Fibroblast of villous mesenchyme (primary cell): Measurements from ENCODE around the gene CCDC148. TPM values are rescaled to one million over a fixed set of nuclear protein-coding genes. Genes with fewer than 3 reads are reported as not detected.

Experiments
- DNase-seq: peaks from one replicate; pipeline ENCODE4 v3.0.0-alpha.2; 2010; ENCODE audit warnings: low read depth
- H3K4me3 ChIP-seq: 2 replicates; pipeline ENCODE4 v1.5.1; 2011; ENCODE audit warnings: low read depth, mild to moderate bottlenecking, low read length
- CTCF ChIP-seq: IDR thresholded peaks from 2 replicates; pipeline ENCODE4 v1.5.1; 2012; ENCODE audit warnings: low read depth, mild to moderate bottlenecking, low read length; ENCODE audit not compliant: insufficient read depth
- total RNA-seq: library from RNA; depleted of rRNA; stranded (reverse); fragments of >200 nt; gene quantifications from 2 replicates; pipeline ENCODE4 v1.2.3, GENCODE V29; 2012

Gene CCDC148
- total RNA-seq, 1 donor, result 2.6 TPM

- no peak overlapping the region for H3K4me3 ChIP-seq
- no peak for TF ChIP-seq CTCF
- no peak for DNase-seq
Observed at GRCh38 chr2:158174956-158175355, 281.6 kb downstream of the CCDC148 start.

GRCh38 chr2:158174495-158174894 lies 282.1 kb downstream of the CCDC148 start:
- TF ChIP-seq CTCF, result no peak
- H3K4me3 ChIP-seq, result no peak overlapping the region
- DNase-seq, result no peak

GRCh38 chr2:158172719-158173118 lies 283.8 kb downstream of the CCDC148 start:
- DNase-seq, result no peak
- TF ChIP-seq CTCF, result no peak
- no peak overlapping the region for H3K4me3 ChIP-seq

GRCh38 chr2:158154596-158154995 lies 302.0 kb downstream of the CCDC148 start:
- H3K4me3 ChIP-seq, result no peak overlapping the region
- TF ChIP-seq CTCF, result no peak
- no peak for DNase-seq

GRCh38 chr2:158153270-158154015 lies 303.1 kb downstream of the CCDC148 start:
- H3K4me3 ChIP-seq, result no peak overlapping the region
- no peak for TF ChIP-seq CTCF

GRCh38 chr2:158144914-158145625 lies 311.5 kb downstream of the CCDC148 start:
- DNase-seq, result no peak
- no peak overlapping the region for H3K4me3 ChIP-seq
- no peak for TF ChIP-seq CTCF

More at GRCh38 chr2:158153270-158154015, 303.1 kb downstream of the CCDC148 start:
- DNase-seq, result no peak
